Choroid plexus epithelial cell (primary cell): Measurements from ENCODE around the gene C3orf80.
"Not testable (repeated sequence)": the region's sequence is repeated elsewhere in the genome, so short reads cannot be mapped to it uniquely, and the experiment has no call there.

Experiments used
- DNase-seq: peaks from one replicate; pipeline ENCODE4 v3.0.0-alpha.2; 2010; ENCODE audit warnings: low read depth
- H3K4me3 ChIP-seq: 2 replicates; pipeline ENCODE4 v1.5.1; 2011; ENCODE audit warnings: low read depth, mild to moderate bottlenecking, control low read depth, low read length, moderate library complexity
- TF ChIP-seq, protein P1 (sequence below): conservative IDR thresholded peaks from 2 replicates; pipeline ENCODE4 v1.5.1; 2011; ENCODE audit warnings: low read depth, mild to moderate bottlenecking, control low read depth, inconsistent platforms, low read length, moderate library complexity

Gene C3orf80

DNA sequence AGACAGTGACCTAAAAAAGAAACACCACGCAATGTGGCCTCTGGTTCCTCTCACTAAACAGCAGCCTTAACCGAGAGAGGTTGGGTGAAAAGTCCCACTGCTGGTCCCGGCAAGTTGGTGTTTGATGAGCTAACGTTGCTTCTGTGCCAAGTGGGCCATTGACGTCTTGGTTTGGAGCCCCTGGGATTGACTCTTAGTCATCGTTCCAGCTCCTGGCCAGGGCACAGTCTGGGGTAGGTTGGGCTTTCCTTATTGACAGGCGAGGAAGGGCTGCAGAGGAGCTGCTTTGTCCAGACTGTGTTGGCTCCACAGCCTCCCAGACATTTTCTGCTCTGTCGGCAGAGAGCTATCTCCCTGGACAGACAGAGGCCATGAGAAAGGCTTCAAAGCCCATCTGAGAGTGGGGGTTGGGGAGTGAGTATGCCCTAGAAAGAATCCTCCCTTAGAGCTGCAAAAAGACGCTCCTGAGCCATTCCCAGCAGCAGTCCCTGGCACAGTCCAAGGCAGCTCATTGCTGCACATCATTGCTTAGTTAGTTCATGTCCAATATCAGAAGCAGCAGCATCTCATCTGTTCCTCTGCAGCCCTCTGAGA is 28.6 kb upstream of the C3orf80 start:
- no peak for DNase-seq
- H3K4me3 ChIP-seq: no peak overlapping the region
- TF ChIP-seq, protein P1, sequence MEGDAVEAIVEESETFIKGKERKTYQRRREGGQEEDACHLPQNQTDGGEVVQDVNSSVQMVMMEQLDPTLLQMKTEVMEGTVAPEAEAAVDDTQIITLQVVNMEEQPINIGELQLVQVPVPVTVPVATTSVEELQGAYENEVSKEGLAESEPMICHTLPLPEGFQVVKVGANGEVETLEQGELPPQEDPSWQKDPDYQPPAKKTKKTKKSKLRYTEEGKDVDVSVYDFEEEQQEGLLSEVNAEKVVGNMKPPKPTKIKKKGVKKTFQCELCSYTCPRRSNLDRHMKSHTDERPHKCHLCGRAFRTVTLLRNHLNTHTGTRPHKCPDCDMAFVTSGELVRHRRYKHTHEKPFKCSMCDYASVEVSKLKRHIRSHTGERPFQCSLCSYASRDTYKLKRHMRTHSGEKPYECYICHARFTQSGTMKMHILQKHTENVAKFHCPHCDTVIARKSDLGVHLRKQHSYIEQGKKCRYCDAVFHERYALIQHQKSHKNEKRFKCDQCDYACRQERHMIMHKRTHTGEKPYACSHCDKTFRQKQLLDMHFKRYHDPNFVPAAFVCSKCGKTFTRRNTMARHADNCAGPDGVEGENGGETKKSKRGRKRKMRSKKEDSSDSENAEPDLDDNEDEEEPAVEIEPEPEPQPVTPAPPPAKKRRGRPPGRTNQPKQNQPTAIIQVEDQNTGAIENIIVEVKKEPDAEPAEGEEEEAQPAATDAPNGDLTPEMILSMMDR: no peak

DNA sequence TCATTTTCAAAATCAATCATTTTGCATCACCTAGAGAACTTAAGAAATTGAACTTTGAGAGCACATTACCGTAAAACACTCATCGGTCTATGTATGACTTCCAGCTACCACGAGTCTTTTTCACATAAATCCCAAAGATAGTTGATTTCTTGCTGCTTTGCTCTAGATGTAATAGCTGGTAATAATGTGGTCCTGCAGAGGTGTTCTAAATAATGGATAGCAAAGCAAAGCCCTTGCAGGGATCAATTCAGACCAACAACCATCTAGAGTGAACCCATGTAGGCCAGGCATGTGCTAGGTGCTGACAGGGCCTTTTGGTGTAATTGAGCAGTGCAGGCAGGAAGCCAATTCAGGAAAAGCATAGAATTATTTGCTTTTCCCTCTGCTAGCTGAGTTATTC is 26.1 kb upstream of the C3orf80 start:
- DNase-seq: no peak
- TF ChIP-seq, protein P1: no peak
- H3K4me3 ChIP-seq: no peak overlapping the region

DNA sequence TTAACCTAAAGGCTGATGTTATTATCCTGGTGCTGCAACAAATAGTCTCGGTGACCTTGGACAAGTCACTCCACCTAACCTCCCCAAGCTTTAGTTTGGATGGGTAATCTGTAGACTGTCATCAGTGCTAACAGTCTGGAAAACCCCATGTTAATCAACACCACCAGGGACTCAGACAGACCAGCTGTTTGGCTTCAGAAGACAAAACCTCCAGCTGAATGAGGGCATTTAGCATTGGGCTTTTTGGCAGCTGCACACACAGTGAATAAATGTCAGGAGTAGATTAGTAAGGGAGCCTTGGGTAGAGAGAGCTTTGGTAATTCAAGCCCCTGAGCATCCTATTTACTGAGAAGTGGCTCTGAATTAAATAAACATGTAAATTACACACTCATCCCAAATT is 24.9 kb upstream of the C3orf80 start:
- TF ChIP-seq, protein P1: no peak
- DNase-seq: peak; percentile 16
- no peak overlapping the region for H3K4me3 ChIP-seq

DNA sequence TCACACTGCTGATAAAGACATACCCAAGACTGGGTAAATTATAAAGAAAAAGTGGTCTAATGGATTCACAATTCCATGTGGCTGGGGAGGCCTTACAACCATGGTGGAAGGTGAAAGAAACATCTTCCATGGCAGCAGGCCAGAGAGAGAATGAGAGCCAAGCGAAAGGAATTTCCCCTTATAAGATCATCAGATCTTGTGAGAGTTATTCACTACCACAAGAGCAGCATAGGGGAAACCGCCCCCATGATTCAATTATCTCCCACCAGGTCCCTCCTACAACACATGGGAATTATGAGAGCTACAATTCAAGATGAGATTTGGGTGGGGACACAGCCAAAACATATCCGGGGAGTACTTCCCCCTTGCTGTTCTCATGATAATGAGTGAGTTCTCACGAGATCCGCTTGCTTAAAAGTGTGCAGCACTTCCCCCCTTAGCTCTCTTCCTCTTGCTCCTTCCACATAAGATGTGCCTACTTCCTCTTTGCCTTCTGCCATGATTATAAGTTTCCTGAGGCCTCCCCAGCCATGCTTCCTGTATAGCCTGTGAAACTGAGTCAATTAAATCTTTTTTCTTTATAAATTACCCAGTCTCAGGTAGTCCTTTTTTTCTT is 20.7 kb upstream of the C3orf80 start:
- H3K4me3 ChIP-seq: not testable (repeated sequence)
- peak; percentile 69 for DNase-seq

DNA sequence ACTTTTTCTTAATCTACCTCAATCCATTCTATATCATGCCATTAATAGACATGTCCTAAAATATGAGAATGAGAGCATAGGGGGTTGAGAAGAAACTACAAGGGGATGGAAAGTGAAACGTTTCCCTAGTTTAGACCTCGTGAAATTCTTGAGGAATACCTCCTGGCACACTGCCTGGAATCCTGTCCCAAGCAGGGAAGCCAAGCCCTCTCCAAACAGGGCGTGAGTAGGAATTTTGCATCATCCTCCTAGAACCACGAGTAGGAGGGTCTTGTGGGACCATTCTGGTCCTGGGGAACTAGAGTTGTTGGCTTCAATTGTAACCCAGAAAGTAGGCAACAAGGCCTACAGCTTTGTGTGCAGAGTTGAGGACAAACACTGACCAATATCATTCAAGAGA is 19.6 kb upstream of the C3orf80 start:
- TF ChIP-seq, protein P1: no peak
- H3K4me3 ChIP-seq: no peak overlapping the region
- no peak for DNase-seq

DNA sequence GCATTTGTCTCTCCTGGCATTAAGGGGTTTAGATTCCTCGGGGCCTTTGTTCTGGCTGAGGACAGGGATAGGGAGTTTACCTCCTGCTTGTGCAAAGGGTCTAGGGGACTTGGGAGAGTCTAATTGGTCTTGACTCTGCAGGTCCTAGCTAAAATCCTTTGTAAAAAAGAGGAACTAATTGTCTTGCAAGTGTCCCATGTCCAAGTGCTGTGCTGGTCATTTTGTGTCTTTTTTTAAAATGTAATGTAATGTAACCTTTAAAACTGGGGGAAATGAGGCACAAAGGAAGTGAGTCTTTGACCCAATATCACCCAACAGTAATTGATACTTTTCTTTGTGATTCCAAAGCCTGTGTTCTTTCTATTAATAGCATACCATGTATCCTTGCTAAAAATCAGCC is 14.9 kb upstream of the C3orf80 start:
- TF ChIP-seq, protein P1: no peak
- DNase-seq: no peak
- no peak overlapping the region for H3K4me3 ChIP-seq

DNA sequence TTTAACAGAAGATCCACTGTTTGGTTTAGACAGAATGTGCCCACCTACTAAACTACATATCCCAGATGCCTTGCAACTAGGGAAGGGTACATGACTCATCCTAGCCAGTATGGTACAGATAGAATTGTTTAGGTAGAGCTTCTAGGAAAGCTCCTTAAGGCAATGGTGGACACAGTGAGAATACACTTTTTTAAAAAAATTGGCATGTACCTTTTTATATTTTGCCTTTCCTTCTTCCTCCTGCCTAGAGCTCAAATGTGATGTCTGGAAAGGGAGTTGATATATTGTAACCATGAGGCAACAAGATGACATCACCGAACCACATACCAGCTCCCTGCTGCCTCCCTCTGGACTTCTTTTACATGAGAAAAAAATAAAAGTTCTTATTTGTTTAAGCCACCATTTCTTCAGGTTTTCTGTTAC is 14.4 kb upstream of the C3orf80 start:
- no peak overlapping the region for H3K4me3 ChIP-seq
- peak; percentile 81 for DNase-seq
- TF ChIP-seq, protein P1: peak; percentile 64
